ENCODE results near the gene KCNK6.
A peak's percentile ranks its signal among the peaks of the same experiment; 100 is the strongest.

The KCNK6 gene

DNA sequence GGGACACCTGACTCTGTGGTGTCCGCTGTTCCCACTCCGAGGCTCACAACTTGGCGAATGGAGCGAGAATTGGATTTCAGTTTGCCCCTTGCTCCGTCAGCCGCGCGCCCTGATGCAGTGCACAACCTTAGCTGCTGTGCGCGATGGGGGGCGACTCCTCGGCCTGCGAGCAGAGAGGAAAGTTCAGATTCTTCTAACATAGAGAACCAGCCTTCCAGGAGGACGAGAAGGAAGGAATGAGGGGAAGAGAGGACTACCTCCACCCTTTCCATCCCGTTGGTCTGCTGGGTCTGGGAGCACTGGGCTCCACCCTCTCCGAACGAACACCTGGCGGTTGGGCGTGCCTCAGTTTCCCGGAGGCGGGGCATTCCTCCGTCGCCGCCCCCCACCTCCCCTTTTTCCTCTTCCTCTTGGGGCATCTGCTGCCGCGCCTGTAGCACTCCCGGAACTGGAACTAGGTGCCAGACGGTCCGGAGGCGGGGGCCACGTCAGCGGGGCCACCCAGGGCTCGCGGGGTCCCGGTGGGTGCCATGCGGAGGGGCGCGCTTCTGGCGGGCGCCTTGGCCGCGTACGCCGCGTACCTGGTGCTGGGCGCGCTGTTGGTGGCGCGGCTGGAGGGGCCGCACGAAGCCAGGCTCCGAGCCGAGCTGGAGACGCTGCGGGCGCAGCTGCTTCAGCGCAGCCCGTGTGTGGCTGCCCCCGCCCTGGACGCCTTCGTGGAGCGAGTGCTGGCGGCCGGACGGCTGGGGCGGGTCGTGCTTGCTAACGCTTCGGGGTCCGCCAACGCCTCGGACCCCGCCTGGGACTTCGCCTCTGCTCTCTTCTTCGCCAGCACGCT is at the start of gene KCNK6:
Gene KCNK6 (plus strand): TSS at position 425 of the 838 bp plus-strand sequence. CDS start 106 bp downstream, at position 531.
- peak in 1 of 2 experiments; percentile 64 for DNase-seq

DNA sequence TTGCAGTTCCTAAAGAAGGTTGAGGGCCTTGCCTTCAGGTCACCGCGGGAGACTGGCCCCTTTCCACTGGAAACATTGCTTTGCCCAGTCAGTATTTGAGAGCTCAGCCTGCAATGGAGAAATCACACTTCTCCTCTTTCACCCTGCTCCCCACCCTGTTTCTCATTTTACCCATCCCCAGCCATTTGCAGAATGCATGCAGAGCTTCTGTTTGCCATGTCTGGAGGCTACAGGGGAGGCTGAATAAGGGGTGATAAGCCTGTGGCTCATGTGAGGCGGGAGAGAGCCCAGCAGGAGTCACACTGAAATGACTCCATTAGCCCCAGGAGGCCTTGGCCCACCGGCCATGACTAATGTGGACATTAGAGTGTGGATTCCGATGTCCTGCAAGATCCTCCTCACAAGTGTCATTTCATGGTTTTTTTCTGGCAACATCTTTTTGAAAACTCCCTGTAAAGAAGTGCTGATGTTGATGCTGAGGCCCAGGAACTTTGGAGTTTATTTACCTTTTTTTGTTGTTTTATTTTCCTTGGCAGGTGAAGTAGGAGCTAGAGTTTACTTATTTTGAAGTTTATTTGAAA is 49.0 kb upstream of the KCNK6 start:
- DNase-seq, result no peak

- no peak for DNase-seq
Measured at GRCh38 chr19:38273499-38273898, 46.1 kb upstream of the KCNK6 start.

DNA sequence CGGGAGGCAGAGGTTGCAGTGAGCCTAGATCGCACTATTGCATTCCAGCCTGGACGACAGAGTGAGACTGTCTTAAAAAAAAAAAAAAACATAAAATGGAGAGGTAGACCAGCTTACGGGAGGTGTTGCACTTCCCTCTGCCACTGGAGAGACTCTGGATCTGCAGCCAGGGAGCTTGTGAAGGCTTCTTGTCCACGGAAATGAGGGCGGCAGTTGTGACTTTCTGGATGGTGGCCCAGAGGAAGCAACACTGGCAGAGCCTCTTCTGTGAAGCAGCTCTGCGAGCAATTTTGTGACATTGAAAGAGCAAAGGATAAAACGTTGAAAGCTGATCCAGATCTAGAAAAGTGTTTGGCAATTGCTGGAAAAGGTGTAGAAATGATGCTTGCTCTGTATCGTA is 44.9 kb upstream of the KCNK6 start:
- no peak for DNase-seq

- no peak for DNase-seq
Measured at GRCh38 chr19:38276942-38277517, 42.6 kb upstream of the KCNK6 start.

- DNase-seq, result no peak
Measured at GRCh38 chr19:38277549-38277948, 42.1 kb upstream of the KCNK6 start.

DNA sequence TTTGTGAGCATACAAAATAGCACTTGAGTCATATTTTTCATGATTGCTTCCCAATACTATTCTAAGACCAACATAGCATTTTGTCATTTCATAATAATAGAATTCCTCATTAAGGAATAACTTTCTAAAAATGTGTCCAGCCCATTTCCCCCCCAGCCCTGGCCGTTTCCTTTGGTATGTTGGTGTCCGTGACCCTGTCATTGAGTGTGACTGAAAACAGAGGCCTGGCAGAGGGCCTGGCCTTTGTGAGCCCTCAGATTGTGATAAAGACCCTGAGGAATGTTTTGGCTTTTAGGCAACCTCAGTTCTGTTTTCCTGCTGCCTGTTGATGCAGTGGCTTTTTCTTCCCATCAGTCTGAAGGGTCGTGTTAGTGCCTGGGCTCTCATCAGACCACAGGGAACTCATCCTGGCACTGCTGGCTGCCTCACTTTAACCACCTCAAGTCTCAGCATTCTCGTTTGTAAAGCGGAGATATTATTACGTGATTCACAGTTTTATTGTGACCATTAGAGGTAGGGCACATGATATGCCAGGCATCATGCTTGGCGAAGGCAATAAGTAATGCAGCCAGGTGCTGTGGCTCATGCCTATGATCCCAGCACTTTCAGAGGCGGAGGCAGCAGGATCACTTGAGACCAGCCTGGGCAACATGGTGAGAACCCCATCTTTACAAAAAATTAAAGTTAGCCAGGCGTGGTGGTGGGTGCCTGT is 41.5 kb upstream of the KCNK6 start:
- no peak for DNase-seq

DNA sequence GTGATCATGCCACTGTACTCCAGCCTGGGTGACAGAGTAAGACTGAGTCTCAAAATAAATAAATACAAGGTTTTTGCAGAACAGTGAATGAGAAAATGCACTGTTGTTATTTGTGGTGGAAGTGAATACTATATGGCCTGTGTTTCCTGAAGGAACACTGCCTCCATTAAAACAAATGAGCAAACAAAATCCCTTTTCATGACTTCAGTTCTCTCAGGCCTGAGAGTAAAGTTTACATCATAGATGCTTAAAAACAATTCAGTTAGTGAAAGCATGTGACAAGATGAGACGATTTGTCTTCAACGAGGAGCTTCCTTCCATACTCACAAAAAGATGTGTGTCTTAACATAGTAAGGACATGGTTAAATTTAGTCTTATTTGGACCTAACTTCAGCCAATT is 40.9 kb upstream of the KCNK6 start:
- no peak for DNase-seq

DNA sequence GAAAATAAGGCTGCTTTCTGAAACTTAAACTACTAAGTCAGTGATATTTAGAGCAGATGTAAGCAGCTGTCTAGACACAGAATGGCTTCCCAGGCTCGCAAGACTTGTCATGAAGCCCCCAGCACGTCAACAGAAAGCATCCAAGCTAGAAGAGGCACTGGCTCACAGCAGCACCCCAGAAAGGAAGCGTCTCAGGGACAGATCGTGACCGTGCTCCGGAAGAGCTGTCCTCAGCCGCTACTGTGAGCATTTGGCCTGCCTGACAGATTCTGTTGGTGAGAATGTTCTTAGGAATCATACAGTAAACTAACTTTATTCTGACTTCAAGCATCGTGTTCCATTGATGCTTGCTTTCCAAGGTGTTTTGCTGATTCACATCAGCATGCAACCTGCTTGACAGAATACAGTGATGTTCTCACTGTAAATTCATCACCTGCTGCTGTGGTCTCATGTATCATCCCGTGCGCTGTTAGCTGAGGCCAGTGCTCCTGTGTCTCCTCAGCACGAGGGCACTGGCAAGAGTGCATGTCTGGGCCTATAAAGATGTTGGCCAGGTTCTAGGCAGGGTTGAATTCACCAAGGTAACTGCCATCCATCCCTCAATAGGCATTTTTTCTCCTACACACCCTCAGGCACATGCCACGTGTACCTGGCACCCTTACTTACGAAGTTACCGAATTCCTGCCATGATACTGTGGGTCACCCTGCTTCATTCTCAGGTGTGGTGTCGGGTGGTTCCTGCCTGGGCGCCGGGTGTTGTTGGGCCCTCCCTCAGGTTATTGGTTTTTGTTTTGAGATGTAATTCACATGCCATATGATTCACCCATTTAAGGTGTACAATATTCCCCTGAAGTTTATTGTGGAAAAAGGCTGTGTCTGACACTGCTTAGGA is 39.4 kb upstream of the KCNK6 start:
- DNase-seq, result no peak

GRCh38 chr19:38281811-38282566 is 37.7 kb upstream of the KCNK6 start:
- no peak for DNase-seq

GRCh38 chr19:38283271-38283670 is 36.4 kb upstream of the KCNK6 start:
- DNase-seq, result no peak

DNA sequence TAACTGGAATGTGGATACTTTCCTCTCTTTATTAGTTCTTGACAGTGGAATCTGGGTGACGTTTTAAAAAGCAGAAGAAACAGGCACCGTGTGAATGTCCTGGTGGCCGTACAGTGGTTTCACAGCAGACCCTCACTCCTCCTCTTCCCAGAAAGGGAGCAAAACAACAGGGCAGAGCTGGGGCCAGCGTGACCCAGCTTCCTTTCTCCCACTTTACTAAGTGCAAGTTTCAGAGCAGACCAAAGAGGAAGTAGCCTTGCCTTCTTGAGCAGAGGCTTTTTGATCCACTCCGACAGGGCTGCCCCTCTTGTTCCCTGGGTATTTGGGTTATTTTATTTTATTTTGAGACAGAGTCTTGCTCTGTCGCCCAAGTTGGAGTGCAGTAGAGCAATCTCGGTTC is 35.2 kb upstream of the KCNK6 start:
- DNase-seq, result no peak

- DNase-seq, result no peak
Measured at GRCh38 chr19:38285567-38285966, 34.1 kb upstream of the KCNK6 start.

- DNase-seq, result no peak
Measured at GRCh38 chr19:38287604-38288003, 32.0 kb upstream of the KCNK6 start.

GRCh38 chr19:38288123-38288855 is 31.4 kb upstream of the KCNK6 start:
- DNase-seq, result no peak

- no peak for DNase-seq
Measured at GRCh38 chr19:38289955-38290354, 29.7 kb upstream of the KCNK6 start.

- DNase-seq, result no peak
Measured at GRCh38 chr19:38290631-38291147, 29.0 kb upstream of the KCNK6 start.

DNA sequence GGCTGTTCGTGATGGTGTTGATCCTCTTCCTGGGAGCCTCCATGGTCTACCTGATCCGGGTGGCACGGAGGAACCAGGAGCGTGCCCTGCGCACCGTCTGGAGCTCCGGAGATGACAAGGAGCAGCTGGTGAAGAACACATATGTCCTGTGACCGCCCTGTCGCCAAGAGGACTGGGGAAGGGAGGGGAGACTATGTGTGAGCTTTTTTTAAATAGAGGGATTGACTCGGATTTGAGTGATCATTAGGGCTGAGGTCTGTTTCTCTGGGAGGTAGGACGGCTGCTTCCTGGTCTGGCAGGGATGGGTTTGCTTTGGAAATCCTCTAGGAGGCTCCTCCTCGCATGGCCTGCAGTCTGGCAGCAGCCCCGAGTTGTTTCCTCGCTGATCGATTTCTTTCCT is 27.8 kb upstream of the KCNK6 start:
- no peak for DNase-seq

GRCh38 chr19:38293281-38293680 is 26.4 kb upstream of the KCNK6 start:
- no peak for DNase-seq

- no peak for DNase-seq
Measured at GRCh38 chr19:38294090-38294489, 25.6 kb upstream of the KCNK6 start.

Measured in NCI-H1930 (cell line).